CD4-positive, CD25-positive, alpha-beta regulatory T cell (primary cell): ENCODE results near the gene RAMP1. TPM values are rescaled to one million over a fixed set of nuclear protein-coding genes. Genes with fewer than 3 reads are reported as not detected.
A peak's percentile ranks its signal among the peaks of the same experiment; 100 is the strongest.

Source experiments
- ATAC-seq, 2 donors: fragments of 150-1000 bp; cut with Tn5 transposase; one replicate each; pipeline ENCODE4 v1.10.0; 2021; ENCODE audit warnings: low read depth in 2 of 2, moderate number of reproducible peaks in 2 of 2, moderate library complexity in 1 of 2
- DNase-seq, 3 donors: peaks; one replicate each; pipeline versions ENCODE4 v3.0.0 to v3.0.0-alpha.2; 2012 to 2022; ENCODE audit warnings: mixed read lengths in 1 of 3
- H3K27ac ChIP-seq: one replicate; pipeline ENCODE4 v1.7.0; 2013; ENCODE audit warnings: mild to moderate bottlenecking, low read length; ENCODE audit not compliant: insufficient read depth, poor library complexity, severe bottlenecking
- H3K27me3 ChIP-seq: one replicate; pipeline ENCODE4 v1.7.0; 2013; ENCODE audit warnings: low read length; ENCODE audit not compliant: control insufficient read depth, insufficient read depth
- H3K36me3 ChIP-seq: one replicate; pipeline ENCODE4 v1.7.0; 2013; ENCODE audit warnings: mild to moderate bottlenecking, low read length, moderate library complexity; ENCODE audit not compliant: control insufficient read depth, insufficient read depth
- H3K4me1 ChIP-seq: 2 replicates; pipeline ENCODE4 v1.7.0; 2013; ENCODE audit warnings: mild to moderate bottlenecking, low read length; ENCODE audit not compliant: insufficient read depth, control insufficient read depth, poor library complexity, severe bottlenecking
- H3K4me3 ChIP-seq: one replicate; pipeline ENCODE4 v1.7.0; 2013; ENCODE audit warnings: low read depth, mild to moderate bottlenecking, low read length, moderate library complexity
- H3K9me3 ChIP-seq, 2 experiments: 1 replicate in 1 of 2; 2 replicates in 1 of 2; pipeline ENCODE4 v1.7.0; 2013; ENCODE audit warnings: low read length in 2 of 2, mild to moderate bottlenecking in 1 of 2, moderate library complexity in 1 of 2; ENCODE audit not compliant: control insufficient read depth in 2 of 2
- H3K27ac Mint-ChIP-seq, 3 donors: one replicate each; pipeline ENCODE4 v1.8.0; 2020 to 2022; ENCODE audit warnings: mild to moderate bottlenecking in 3 of 3, mixed read lengths in 3 of 3, moderate library complexity in 2 of 3
- H3K27me3 Mint-ChIP-seq: one replicate; pipeline ENCODE4 v1.8.0; 2022; ENCODE audit warnings: mild to moderate bottlenecking, mixed read lengths
- H3K36me3 Mint-ChIP-seq: one replicate; pipeline ENCODE4 v1.8.0; 2020; ENCODE audit warnings: mixed read lengths
- H3K4me1 Mint-ChIP-seq, 4 donors: one replicate each; pipeline ENCODE4 v1.8.0; 2020 to 2022; ENCODE audit warnings: mixed read lengths in 4 of 4, mild to moderate bottlenecking in 1 of 4
- H3K4me3 Mint-ChIP-seq, 4 donors: one replicate each; pipeline ENCODE4 v1.8.0; 2020 to 2022; ENCODE audit warnings: mild to moderate bottlenecking in 4 of 4, mixed read lengths in 4 of 4, moderate library complexity in 3 of 4
- H3K9me3 Mint-ChIP-seq, 7 donors: one replicate each; pipeline ENCODE4 v1.8.0; 2020 to 2022; ENCODE audit warnings: mixed read lengths in 7 of 7, mild to moderate bottlenecking in 3 of 7, moderate library complexity in 2 of 7
- polyA plus RNA-seq, 4 donors: library from polyadenylated mRNA; unstranded; fragments of 300-500 nt; fragmentation: Illumina TruSeq; gene quantifications; one replicate each; pipeline ENCODE4 v1.2.3, GENCODE V29; 2021
- total RNA-seq: library from RNA; stranded (reverse); gene quantifications from one replicate; pipeline ENCODE4 v1.2.3, GENCODE V29; 2022

The RAMP1 gene
- total and polyA plus RNA-seq, 5 donors from 2014 or later: 0.22 TPM; not detected in 4

- DNase-seq: no peak
- Histone ChIP-seq H3K4me1 (no peaks in the 10 kb centered on the region), H3K9me3 (no peaks in the 10 kb centered on the region), H3K27ac (no peak overlapping the region), H3K27me3 (no peaks in the 10 kb centered on the region), H3K36me3 (no peaks in the 10 kb centered on the region), H3K4me3 (no peak overlapping the region)
- Mint-ChIP-seq H3K27ac (peak overlapping the region in 1 of 3 donors; percentile 48), H3K4me3 (no peak overlapping the region), H3K4me1 (peaks cover 0 to 16% (median 3%) of the 10 kb centered on the region in 4 donors), H3K27me3 (peaks cover 43% of the 10 kb centered on the region), H3K36me3 (no peaks in the 10 kb centered on the region), H3K9me3 (no peaks in the 10 kb centered on the region)
- no peak for ATAC-seq
Observed at GRCh38 chr2:237869343-237870102, 10.1 kb downstream of the RAMP1 start.

- Mint-ChIP-seq H3K4me1 (peaks cover 0 to 16% (median 3%) of the 10 kb centered on the region in 4 donors), H3K27me3 (peaks cover 43% of the 10 kb centered on the region), H3K27ac (peak overlapping the region in 1 of 3 donors; percentile 82), H3K9me3 (no peaks in the 10 kb centered on the region), H3K36me3 (no peaks in the 10 kb centered on the region), H3K4me3 (no peak overlapping the region)
- DNase-seq (no peak), ATAC-seq (no peak)
- no peak overlapping the region for H3K4me3 ChIP-seq
- no peaks in the 10 kb centered on the region for H3K27me3 ChIP-seq
- H3K9me3 ChIP-seq: no peaks in the 10 kb centered on the region
- no peaks in the 10 kb centered on the region for H3K4me1 ChIP-seq
- no peak overlapping the region for H3K27ac ChIP-seq
- H3K36me3 ChIP-seq: no peaks in the 10 kb centered on the region
Observed at GRCh38 chr2:237870126-237870525, 10.7 kb downstream of the RAMP1 start.

GRCh38 chr2:237870754-237871651 is 11.6 kb downstream of the RAMP1 start:
- Histone ChIP-seq H3K27ac (no peak overlapping the region), H3K4me3 (no peak overlapping the region), H3K36me3 (no peaks in the 10 kb centered on the region), H3K27me3 (no peaks in the 10 kb centered on the region), H3K9me3 (no peaks in the 10 kb centered on the region), H3K4me1 (no peaks in the 10 kb centered on the region)
- H3K27ac Mint-ChIP-seq: no peak overlapping the region
- DNase-seq (no peak), ATAC-seq (no peak)
- H3K27me3 Mint-ChIP-seq: peaks cover 43% of the 10 kb centered on the region
- H3K9me3 Mint-ChIP-seq: no peaks in the 10 kb centered on the region
- no peak overlapping the region for H3K4me3 Mint-ChIP-seq
- peaks cover 0 to 16% (median 3%) of the 10 kb centered on the region in 4 donors for H3K4me1 Mint-ChIP-seq
- no peaks in the 10 kb centered on the region for H3K36me3 Mint-ChIP-seq

GRCh38 chr2:237872178-237872887 is 12.9 kb downstream of the RAMP1 start:
- Histone ChIP-seq H3K9me3 (no peaks in the 10 kb centered on the region), H3K4me1 (no peaks in the 10 kb centered on the region), H3K4me3 (no peak overlapping the region), H3K27me3 (no peaks in the 10 kb centered on the region), H3K27ac (no peak overlapping the region), H3K36me3 (no peaks in the 10 kb centered on the region)
- H3K27ac Mint-ChIP-seq: no peak overlapping the region
- DNase-seq (no peak), ATAC-seq (no peak)
- H3K27me3 Mint-ChIP-seq: peaks cover 42% of the 10 kb centered on the region
- peaks cover 0 to 16% (median 3%) of the 10 kb centered on the region in 4 donors for H3K4me1 Mint-ChIP-seq
- no peaks in the 10 kb centered on the region for H3K9me3 Mint-ChIP-seq
- H3K36me3 Mint-ChIP-seq: no peaks in the 10 kb centered on the region
- H3K4me3 Mint-ChIP-seq: no peak overlapping the region

DNA sequence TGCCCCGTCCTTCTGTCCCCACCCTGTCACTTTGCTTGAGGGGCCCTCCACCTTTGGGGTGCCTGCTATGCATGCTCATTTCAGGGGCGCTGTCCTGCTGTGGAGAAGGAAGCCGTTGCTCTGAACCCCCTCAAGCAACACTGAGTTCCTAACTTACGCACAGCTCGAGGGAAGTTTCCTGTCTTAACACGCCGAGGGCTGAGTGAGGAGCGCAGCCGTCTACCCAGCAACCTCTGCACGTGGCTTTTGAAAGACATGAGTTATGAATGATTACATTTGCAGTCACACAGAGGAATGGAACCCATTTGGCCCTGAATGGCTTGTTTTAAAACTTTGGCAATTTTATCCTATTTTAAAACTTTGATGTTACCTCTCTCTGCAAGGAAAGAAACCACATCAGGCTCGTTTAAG is 14.0 kb downstream of the RAMP1 start:
- Histone ChIP-seq H3K36me3 (no peaks in the 10 kb centered on the region), H3K4me3 (no peak overlapping the region), H3K27me3 (no peaks in the 10 kb centered on the region), H3K4me1 (no peaks in the 10 kb centered on the region), H3K9me3 (no peaks in the 10 kb centered on the region), H3K27ac (no peak overlapping the region)
- Mint-ChIP-seq H3K9me3 (no peaks in the 10 kb centered on the region), H3K27ac (peak overlapping the region in 1 of 3 donors; percentile 67), H3K27me3 (peaks cover 34% of the 10 kb centered on the region), H3K4me3 (no peak overlapping the region), H3K36me3 (no peaks in the 10 kb centered on the region), H3K4me1 (peaks cover 0 to 16% (median 3%) of the 10 kb centered on the region in 4 donors)
- ATAC-seq (no peak), DNase-seq (peak in 1 of 3 donors; percentile 50)

- H3K27me3 Mint-ChIP-seq: peaks cover 31% of the 10 kb centered on the region
- H3K9me3 Mint-ChIP-seq: no peaks in the 10 kb centered on the region
- DNase-seq: no peak
- no peaks in the 10 kb centered on the region for H3K36me3 Mint-ChIP-seq
- H3K4me1 Mint-ChIP-seq: peaks cover 0 to 11% (median 2%) of the 10 kb centered on the region in 4 donors
- no peaks in the 10 kb centered on the region for H3K27me3 ChIP-seq
- no peak overlapping the region for H3K27ac ChIP-seq
- no peaks in the 10 kb centered on the region for H3K4me1 ChIP-seq
- no peaks in the 10 kb centered on the region for H3K9me3 ChIP-seq
- no peak for ATAC-seq
- no peaks in the 10 kb centered on the region for H3K36me3 ChIP-seq
- H3K4me3 Mint-ChIP-seq: peak overlapping the region in 1 of 4 donors; percentile 4
- no peak overlapping the region for H3K27ac Mint-ChIP-seq
- no peak overlapping the region for H3K4me3 ChIP-seq
Observed at GRCh38 chr2:237873897-237874551, 14.6 kb downstream of the RAMP1 start.

GRCh38 chr2:237874585-237875161 is 15.2 kb downstream of the RAMP1 start:
- no peaks in the 10 kb centered on the region for H3K36me3 ChIP-seq
- no peak overlapping the region for H3K27ac Mint-ChIP-seq
- H3K9me3 Mint-ChIP-seq: no peaks in the 10 kb centered on the region
- DNase-seq (no peak), ATAC-seq (no peak)
- H3K4me1 Mint-ChIP-seq: peaks cover 0 to 7% (median under 1%) of the 10 kb centered on the region in 4 donors
- H3K9me3 ChIP-seq: no peaks in the 10 kb centered on the region
- H3K27me3 ChIP-seq: no peaks in the 10 kb centered on the region
- no peak overlapping the region for H3K27ac ChIP-seq
- no peaks in the 10 kb centered on the region for H3K36me3 Mint-ChIP-seq
- no peak overlapping the region for H3K4me3 ChIP-seq
- no peak overlapping the region for H3K4me3 Mint-ChIP-seq
- no peaks in the 10 kb centered on the region for H3K4me1 ChIP-seq
- peaks cover 27% of the 10 kb centered on the region for H3K27me3 Mint-ChIP-seq
